GM21390 (cell line): Measurements from ENCODE around the gene ZMYND12.
A peak's percentile ranks its signal among the peaks of the same experiment; 100 is the strongest.

Experiments used
- ATAC-seq: cut with Tn5 transposase; IDR thresholded peaks from one replicate; pipeline ENCODE4 v1.9.1; 2021; ENCODE audit not compliant: unreplicated experiment

Gene ZMYND12

DNA sequence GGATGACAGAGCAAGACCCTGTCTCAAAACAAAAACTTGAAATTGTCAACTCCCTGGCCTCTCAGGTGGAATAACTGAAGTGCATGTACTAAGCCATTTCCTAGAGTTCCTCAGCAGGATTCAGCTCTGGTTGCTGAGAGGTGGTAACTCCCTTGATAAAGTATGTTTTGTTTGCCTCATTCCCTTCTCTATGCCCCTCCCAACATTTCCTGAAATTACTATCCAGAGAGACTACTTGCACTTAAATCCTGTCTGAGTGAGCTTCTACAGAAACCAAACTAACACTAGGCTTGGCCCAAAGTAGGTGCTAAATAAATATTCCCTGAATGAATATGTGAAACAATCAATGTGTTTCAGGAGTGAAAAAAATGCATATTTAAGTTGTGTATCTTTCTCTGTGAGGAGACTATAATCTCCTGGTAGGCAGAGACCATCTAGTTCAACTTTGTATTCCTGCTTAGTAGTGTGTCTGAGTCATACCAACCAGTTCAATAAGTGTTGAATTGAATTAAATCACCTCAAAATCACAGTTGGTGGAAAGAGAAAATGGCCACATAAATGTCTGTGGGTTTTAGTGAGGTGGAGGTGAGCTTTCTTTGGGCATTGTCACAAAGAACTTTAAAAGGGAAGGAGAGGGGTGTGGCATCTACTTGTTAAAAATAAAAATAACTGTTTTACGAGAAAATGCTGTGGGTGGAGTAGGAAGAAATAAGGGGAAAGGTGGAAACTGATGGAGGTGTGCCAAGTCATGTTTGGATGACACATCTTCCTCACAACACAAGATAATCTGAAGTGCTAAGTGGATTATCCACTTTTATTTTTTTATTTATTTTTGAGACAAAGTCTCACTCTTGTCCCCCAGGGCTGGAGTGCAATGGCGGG lies 62.6 kb downstream of the ZMYND12 start:
- no peak for ATAC-seq

DNA sequence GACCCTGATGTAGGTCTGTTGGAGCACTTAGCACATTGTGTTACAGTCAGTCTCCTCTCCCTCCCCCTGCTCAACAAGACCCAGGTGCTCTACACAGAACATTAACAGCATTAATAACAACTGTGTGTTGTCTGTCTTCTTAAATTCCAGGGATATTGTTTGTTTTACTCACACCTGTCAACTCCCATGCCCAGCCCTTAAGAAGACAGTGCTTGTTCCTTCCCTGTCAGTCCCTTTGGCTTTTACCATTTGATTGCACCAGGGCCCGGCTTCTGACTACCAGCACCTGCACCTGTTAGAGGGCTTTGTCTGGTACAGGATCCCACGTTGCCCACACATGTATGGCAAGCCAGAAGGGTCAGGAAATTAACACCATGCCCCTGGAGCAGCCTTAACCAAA lies 63.6 kb downstream of the ZMYND12 start:
- ATAC-seq: no peak

DNA sequence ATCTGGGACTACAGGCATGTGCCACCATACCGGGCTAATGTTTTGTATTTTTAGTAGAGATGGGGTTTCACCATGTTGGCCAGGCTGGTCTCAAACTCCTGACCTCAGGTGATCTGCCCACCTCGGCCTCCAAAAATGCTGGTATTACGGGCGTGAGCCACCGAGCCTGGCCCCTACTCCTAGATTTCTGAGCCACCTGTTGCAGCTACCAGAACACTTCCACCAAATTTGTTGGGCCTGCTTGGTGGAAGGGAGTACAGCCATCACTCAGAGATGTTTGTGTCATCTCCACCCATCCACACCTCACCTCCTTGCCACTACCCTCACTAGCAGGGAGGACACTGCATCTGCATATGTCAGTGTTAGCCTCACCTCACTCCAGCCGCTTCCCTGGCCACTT lies 69.8 kb downstream of the ZMYND12 start:
- ATAC-seq: no peak

DNA sequence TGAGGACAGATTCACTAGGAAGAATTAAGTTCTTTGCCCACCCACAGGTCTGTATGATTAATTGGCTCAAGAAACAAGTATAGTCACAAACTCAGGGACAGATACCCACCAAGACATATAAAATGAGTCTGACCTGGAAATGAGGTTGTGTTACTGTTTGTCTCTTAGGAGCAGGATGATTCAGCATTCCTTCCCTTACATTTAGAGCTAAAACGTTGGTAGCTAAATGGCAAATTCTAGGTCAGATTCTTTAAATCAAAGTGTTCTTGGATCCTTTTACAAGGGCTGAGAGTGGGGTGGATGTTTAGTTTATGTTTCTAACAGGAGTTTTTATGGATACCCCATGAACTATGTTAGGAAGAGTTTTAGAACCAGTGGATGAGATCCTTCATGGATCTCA lies 70.5 kb downstream of the ZMYND12 start:
- no peak for ATAC-seq

DNA sequence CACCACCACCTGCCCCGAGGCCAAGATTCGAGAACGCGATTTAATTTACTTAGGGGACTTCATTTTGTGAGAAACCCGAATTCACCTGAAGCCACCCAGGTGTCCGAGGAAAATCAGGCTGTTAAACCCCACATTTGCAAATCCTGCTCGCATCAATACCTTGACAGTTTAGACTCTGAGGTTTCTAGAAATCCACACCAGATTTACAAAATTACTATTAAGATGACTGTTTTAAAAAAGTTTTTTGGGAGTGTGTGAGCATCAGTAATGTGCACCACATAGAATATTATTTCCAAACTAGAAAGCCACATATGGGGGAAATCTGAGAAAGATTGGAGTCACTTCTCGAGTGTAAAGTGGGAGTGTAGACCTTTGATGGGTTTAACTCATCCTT lies 74.5 kb downstream of the ZMYND12 start:
- ATAC-seq: no peak

DNA sequence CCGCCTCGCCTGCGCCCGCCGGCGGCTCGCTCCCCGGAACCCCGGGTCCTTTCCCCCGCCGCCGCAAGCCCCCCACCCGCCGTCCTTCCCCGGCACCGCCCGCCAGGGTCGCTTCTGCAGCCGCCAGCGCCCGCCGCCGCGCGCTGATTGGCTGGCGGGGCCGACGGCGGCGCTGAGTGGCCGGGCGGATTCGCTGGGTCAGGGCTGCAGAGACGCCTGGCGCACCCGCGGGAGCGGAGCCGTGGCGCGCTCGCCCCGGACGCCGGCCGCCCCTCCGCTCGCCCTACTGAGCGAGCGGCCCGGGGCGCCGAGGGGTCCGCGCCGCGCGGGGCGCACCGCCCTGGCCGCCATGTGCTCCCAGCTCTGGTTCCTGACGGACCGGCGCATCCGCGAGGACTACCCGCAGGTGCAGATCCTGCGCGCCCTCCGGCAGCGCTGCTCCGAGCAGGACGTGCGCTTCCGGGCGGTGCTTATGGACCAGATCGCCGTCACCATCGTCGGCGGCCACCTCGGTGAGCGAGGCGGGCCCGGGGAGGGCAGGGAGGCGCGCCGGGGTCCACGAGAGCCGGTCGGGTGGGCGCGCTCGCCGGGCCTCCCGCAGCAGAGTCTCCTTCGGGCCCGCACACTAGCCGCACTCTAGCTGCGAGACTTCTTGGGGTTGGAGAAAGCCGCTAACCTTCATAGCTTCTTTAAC lies 75.1 kb downstream of the ZMYND12 start, which contains the start of gene RIMKLA:
Gene RIMKLA (plus strand): TSS at position 207 of the 694 bp plus-strand sequence. CDS start 143 bp downstream, at position 350.
- peak; percentile 92 for ATAC-seq
